H1 (cell line): Measurements from ENCODE around the gene CLDN9. TPM values are rescaled to one million over a fixed set of nuclear protein-coding genes. Genes with fewer than 3 reads are reported as not detected.
A peak's percentile ranks its signal among the peaks of the same experiment; 100 is the strongest.

Experiments used
- ASH2L ChIP-seq: fragments of 200-600, 300-600 bp; sonication (generic); IDR thresholded peaks from one replicate; pipeline ENCODE4 v1.7.1; 2017; ENCODE audit warnings: low read length
- BACH1 ChIP-seq: IDR thresholded peaks from 2 replicates; pipeline ENCODE4 v1.6.1; 2012; ENCODE audit warnings: low read length, improper control_type of control experiment
- BCL11A ChIP-seq, 2 experiments: IDR thresholded peaks; one replicate each; pipeline ENCODE4 v1.6.1; 2011; ENCODE audit warnings: low read depth in 2 of 2, low read length in 2 of 2, mild to moderate bottlenecking in 2 of 2
- CHD1 ChIP-seq: IDR thresholded peaks from 2 replicates; pipeline ENCODE4 v1.6.1; 2012; ENCODE audit warnings: low read depth, low read length, improper control_type of control experiment
- CREB1 ChIP-seq: IDR thresholded peaks from 2 replicates; pipeline ENCODE4 v1.6.1; 2012; ENCODE audit warnings: inconsistent platforms
- EP300 ChIP-seq, 2 experiments: IDR thresholded peaks; 1 replicate in 1 of 2; 2 replicates in 1 of 2; pipeline ENCODE4 v1.6.1; 2011 to 2012; ENCODE audit warnings: low read depth in 2 of 2, low read length in 2 of 2, mild to moderate bottlenecking in 2 of 2, borderline replicate concordance in 1 of 2, inconsistent platforms in 1 of 2, moderate library complexity in 1 of 2
- GTF2F1 ChIP-seq: IDR thresholded peaks from 2 replicates; pipeline ENCODE4 v1.6.1; 2012; ENCODE audit warnings: low read depth, low read length, improper control_type of control experiment, borderline replicate concordance
- HDAC2 ChIP-seq, 2 experiments: fragments of 300-600 bp in 1 of 2; sonication (generic) in 1 of 2; IDR thresholded peaks; 2 replicates each; pipeline ENCODE4 v1.6.1; 2011 to 2012; ENCODE audit warnings: low read depth in 2 of 2, low read length in 2 of 2, mild to moderate bottlenecking in 2 of 2, moderate library complexity in 2 of 2, borderline replicate concordance in 1 of 2, inconsistent platforms in 1 of 2
- JUND ChIP-seq: IDR thresholded peaks from 2 replicates; pipeline ENCODE4 v1.6.1; 2011; ENCODE audit warnings: mild to moderate bottlenecking, improper control_type of control experiment, low read length
- MAFK ChIP-seq: IDR thresholded peaks from 2 replicates; pipeline ENCODE4 v1.6.1; 2012; ENCODE audit warnings: low read depth, mild to moderate bottlenecking, improper control_type of control experiment, low read length
- POLR2A ChIP-seq, 2 experiments: IDR thresholded peaks; 1 replicate in 1 of 2; 2 replicates in 1 of 2; pipeline ENCODE4 v1.6.1; 2011; ENCODE audit warnings: low read depth in 2 of 2, low read length in 2 of 2, mild to moderate bottlenecking in 2 of 2; ENCODE audit errors: control extremely low read depth in 1 of 2
- POLR2AphosphoS5 ChIP-seq: IDR thresholded peaks from 2 replicates; pipeline ENCODE4 v1.6.1; 2011; ENCODE audit warnings: low read depth, low read length
- POU5F1 ChIP-seq: IDR thresholded peaks from 2 replicates; pipeline ENCODE4 v1.6.1; 2011; ENCODE audit warnings: low read depth, mild to moderate bottlenecking, low read length, moderate library complexity
- RFX5 ChIP-seq: IDR thresholded peaks from 2 replicates; pipeline ENCODE4 v1.6.1; 2011; ENCODE audit warnings: low read depth, low read length, improper control_type of control experiment, borderline replicate concordance
- SP1 ChIP-seq: IDR thresholded peaks from 2 replicates; pipeline ENCODE4 v1.6.1; 2011; ENCODE audit warnings: low read depth, low read length
- SP4 ChIP-seq: IDR thresholded peaks from 2 replicates; pipeline ENCODE4 v1.6.1; 2012; ENCODE audit warnings: low read length, inconsistent platforms
- SUZ12 ChIP-seq: fragments of 200-600 bp; sonication (generic); IDR thresholded peaks from 2 replicates; pipeline ENCODE4 v1.6.1; 2012; ENCODE audit warnings: mild to moderate bottlenecking, inconsistent platforms, low read length, moderate library complexity, mixed read lengths
- TAF1 ChIP-seq: IDR thresholded peaks from 2 replicates; pipeline ENCODE4 v1.6.1; 2011; ENCODE audit warnings: mild to moderate bottlenecking, low read depth, low read length
- TBP ChIP-seq: IDR thresholded peaks from 2 replicates; pipeline ENCODE4 v1.6.1; 2011; ENCODE audit warnings: low read depth, low read length, improper control_type of control experiment
- TEAD4 ChIP-seq: IDR thresholded peaks from 2 replicates; pipeline ENCODE4 v1.6.1; 2012; ENCODE audit warnings: low read depth, low read length, inconsistent platforms, mixed read lengths
- polyA plus RNA-seq, 7 experiments: library from polyadenylated mRNA; depleted of rRNA in 3 of 7; stranded (reverse) in 5 of 7; unstranded in 2 of 7; fragments of >200 nt in 5 of 7; fragments of 200-250 nt in 2 of 7; gene quantifications; 1 replicate in 5 of 7; 2 replicates in 1 of 7; 4 replicates in 1 of 7; pipeline versions ENCODE4 v1.2.1 to v1.2.3, GENCODE V29; 2011 to 2013; ENCODE audit warnings: missing spikeins in 2 of 7, mixed read lengths in 2 of 7
- total RNA-seq: library from RNA; stranded (reverse); fragmentation: NEBNext Ultra II Directional; extraction: Animal tissue kit (Norgen Biotek cat#: 25700); gene quantifications from 2 replicates; pipeline ENCODE4 v1.2.1, GENCODE V29; 2021

CLDN9 gene
- total and polyA plus RNA-seq, 2 of the 8 experiments (the other 6 are each of a cell fraction or from before 2014, with no cell fraction given), result 0.60 to 0.89 TPM

DNA sequence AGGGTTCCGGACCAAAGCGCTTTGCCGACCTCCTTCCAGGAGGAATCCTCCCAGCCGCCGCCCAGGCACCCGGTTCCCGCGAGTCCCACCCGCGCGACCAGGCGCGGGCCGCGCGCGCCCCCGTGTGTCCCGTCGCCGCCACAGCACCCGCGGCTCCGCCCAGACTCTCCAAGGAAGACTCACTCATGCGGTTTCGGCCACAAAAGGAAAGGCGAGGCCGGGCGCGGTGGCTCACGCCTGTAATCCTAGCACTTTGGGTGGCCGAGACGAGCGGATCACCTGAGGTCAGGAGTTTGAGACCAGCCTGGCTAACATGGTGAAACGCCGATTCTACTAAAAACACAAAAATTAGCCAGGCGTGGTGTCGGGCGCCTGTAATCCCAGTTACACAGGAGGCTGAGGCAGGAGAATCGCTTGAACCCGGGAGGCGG lies 29.0 kb upstream of the CLDN9 start (continued):
- TF ChIP-seq JUND (no peak), CHD1 (no peak), TBP (peak; percentile 38; the same call in 1 of the 2 replicates), POLR2A (IDR thresholded peaks at IDR 0.05; ENCODE audit: control extremely low read depth in 1 of 2, low read depth in 2 of 2, low read length in 2 of 2) (no peak), SUZ12 (no peak), EP300 (IDR thresholded peaks at IDR 0.05; ENCODE audit: borderline replicate concordance in 1 of 2, low read depth in 2 of 2, low read length in 2 of 2) (no peak), CREB1 (0 out of 2 replicates have a peak, but pooled peaks have one; percentile 50), MAFK (no peak), RFX5 (no peak), POLR2AphosphoS5 (no peak), ASH2L (no peak), GTF2F1 (no peak), SP1 (no peak), TAF1 (no peak), BACH1 (peak; percentile 85), BCL11A (IDR thresholded peaks at IDR 0.05; ENCODE audit: low read depth in 2 of 2, low read length in 2 of 2) (no peak), POU5F1 (no peak), TEAD4 (no peak), SP4 (no peak), HDAC2 (IDR thresholded peaks at IDR 0.05; ENCODE audit: borderline replicate concordance in 1 of 2, low read depth in 2 of 2, low read length in 2 of 2) (peak in 1 of 2 experiments; percentile 40; a peak in 1 of 4 replicates)
